ENCODE measurements around the gene VIPR1.

The VIPR1 gene, protein sequence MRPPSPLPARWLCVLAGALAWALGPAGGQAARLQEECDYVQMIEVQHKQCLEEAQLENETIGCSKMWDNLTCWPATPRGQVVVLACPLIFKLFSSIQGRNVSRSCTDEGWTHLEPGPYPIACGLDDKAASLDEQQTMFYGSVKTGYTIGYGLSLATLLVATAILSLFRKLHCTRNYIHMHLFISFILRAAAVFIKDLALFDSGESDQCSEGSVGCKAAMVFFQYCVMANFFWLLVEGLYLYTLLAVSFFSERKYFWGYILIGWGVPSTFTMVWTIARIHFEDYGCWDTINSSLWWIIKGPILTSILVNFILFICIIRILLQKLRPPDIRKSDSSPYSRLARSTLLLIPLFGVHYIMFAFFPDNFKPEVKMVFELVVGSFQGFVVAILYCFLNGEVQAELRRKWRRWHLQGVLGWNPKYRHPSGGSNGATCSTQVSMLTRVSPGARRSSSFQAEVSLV

GRCh38 chr3:42502429-42503250 lies at the start of gene VIPR1:
VIPR1 (plus strand) TSS chr3:42502643; CDS start chr3:42502736, 93 bp downstream.
- peak; percentile 95 for DNase-seq

GRCh38 chr3:42456211-42456610 lies 46.2 kb upstream of the VIPR1 start:
- DNase-seq: no peak

- DNase-seq: no peak
Observed at GRCh38 chr3:42459151-42459550, 43.3 kb upstream of the VIPR1 start.

DNA sequence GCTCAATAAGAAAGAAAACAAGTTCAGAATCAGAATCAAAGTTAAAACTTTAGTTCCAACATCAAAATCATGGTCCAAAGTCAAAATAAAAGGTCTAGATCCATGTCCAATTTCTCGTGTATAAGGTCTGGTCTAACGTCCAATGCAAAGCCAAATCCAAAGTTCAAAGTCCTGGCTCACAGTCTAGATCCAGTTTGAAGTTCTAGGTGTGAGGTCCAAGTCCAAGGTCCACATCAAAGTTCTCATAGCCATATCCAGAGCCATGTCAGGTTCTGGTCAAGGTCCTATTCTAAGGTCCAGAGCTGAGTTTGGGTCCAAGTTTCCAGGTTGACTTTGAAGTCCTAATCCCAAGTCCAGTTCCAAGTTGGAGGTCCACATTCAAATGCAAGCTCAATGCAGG lies 40.7 kb upstream of the VIPR1 start:
- no peak for DNase-seq

DNA sequence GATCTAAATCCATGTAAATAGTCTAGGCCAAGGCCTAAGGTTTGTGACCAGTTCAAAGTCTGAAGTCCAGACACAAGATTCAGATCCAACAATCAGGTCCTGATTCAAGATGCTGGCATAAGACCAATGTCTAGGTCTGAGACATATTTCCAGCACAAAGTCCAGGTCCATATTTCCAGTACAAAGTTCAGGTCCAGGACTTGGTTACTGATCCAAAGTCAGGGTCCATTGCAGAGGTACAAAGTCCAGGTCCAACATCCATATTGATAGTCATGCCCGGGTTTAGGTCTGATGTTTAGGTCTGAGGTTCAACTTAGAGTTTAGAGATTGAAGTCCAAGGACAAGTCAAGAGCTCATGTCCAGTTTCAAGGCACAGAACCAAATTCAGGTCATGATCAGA lies 39.4 kb upstream of the VIPR1 start:
- DNase-seq: no peak

DNA sequence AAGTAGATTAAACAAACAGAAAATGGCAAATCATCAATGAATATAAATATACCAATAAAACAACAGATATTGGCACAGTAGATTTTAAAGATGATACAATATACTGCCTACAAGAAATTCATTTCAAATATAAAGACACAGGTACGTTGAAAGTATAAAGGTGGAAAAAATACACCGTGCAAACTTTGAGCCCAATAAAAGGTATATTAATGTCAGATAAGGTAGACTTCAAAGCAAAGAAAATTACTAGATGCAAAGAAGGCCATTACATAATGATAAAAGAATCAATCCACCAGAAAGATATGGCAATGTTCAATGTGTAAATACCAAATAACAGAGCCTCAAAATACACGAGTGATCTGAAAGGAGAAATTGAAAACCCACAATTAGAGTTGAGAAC lies 34.3 kb upstream of the VIPR1 start:
- DNase-seq: no peak

GRCh38 chr3:42472555-42472954 lies 29.9 kb upstream of the VIPR1 start:
- DNase-seq: no peak

- no peak for DNase-seq
Observed at GRCh38 chr3:42473083-42473932, 29.1 kb upstream of the VIPR1 start.

- DNase-seq: no peak
Observed at GRCh38 chr3:42476225-42477125, 26.0 kb upstream of the VIPR1 start.

- no peak for DNase-seq
Observed at GRCh38 chr3:42477696-42478095, 24.7 kb upstream of the VIPR1 start.

DNA sequence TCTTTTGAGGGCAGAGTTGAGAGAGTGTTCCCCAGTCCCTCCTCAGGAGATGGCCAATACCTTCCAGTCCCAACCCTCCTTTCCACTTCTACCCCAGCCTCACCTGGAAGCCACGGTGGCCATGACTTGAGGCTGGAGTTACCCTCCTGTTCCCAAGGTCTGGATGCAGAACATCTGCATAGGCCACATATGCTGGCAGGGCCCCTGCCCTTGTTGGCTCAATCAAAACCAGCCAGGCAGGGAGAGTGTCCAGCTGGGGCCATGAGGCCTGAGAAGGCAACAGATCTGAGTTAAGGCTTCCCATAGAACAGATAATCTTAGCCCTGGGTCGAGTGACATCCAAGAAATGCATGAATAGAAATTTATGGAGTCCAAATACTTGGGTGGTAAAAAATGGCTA lies 23.6 kb upstream of the VIPR1 start:
- no peak for DNase-seq

- DNase-seq: no peak
Observed at GRCh38 chr3:42486814-42487565, 15.5 kb upstream of the VIPR1 start.

GRCh38 chr3:42488687-42489086 lies 13.8 kb upstream of the VIPR1 start:
- DNase-seq: no peak

DNA sequence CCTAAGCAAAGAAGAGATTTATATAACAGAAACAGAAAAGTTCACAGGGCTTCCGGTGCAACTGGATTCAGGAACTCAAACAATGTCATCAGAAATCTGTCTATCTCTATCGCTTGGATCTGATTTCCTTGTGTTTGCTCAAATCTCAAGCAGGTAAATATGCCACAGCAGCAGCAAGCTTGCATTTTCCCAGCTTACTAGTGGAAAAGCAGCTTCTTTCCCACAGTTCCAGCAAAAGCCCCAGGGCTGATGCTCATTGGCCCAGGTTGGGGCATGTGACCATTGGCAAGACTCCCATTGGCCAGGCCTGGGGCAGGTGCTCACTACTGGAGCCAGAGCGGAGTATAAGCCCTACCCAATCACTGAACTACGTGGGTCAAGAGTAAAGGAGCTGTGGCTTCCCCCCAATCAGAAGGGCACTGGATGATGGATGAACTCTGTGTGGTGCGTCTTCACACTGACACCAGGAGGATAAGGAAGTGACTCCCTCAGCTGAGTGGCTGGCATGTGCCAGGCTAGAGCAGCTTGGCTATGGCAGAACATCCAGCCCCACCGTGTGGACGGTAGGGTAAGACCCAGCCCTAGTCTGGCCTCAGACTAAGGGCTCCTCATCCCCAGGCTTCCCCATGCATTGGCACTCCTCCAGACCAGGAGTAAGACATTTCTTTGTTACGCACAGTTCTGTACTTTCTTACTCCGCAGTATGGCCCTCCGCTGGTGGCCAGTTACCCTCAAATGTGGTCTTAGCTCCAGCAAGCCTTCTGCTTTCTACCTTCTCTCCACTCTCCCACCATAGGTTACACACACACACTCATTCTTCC lies 13.1 kb upstream of the VIPR1 start:
- DNase-seq: no peak

- no peak for DNase-seq
Observed at GRCh38 chr3:42489937-42490227, 12.6 kb upstream of the VIPR1 start.

DNA sequence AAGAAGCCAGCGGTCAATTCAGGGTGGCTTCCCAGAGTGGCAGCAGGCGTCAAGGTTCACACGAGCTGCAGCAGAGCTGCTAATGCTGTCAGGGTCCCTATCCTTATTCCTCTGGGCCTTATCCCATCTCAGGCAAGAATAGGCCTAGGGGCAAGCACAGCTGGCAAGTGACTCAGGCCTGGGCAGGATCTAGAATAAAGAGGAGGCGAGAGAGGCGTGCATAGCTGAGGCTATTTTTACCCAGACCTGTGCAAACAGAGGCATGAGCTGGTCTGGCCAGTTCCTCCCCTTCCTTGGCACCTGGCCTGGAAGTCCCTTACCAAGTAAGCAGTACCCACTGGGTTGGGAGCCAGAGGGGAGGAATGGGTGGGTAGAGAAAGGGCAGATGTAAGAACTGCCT lies 12.2 kb upstream of the VIPR1 start:
- no peak for DNase-seq

DNA sequence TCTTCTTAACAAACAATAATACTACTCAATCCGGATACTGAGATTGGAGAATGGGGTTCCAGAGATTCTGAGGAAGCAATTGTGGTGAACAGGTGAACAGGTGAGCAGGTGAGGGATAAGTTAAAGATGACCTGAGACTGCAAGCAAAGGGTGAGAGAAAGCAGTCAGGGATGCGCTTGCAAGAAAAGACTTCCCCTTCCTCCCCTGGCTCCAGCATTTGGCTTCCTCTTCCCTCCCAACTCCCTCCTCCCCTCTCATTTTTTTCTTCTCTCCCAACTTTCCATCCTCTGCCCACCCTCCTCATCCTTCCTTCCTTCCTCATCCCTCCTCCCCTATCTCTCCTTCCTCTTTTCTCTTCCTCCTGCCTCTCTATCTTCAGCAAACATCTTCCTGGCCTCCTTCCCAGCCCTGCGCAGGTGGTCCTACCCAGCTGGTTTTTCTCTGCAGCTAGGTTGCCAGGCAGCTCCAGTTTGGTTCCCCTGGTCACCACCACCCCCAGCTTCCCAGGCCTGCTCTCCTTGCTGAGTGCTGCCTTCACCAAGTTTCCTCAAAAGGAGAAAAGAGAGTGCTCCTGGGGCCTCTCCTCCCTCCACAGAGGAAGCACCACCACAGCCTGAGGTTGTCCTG lies 10.4 kb upstream of the VIPR1 start:
- DNase-seq: no peak

- no peak for DNase-seq
Observed at GRCh38 chr3:42492508-42493080, 9.8 kb upstream of the VIPR1 start.

GRCh38 chr3:42493126-42493797 lies 9.2 kb upstream of the VIPR1 start:
- DNase-seq: no peak
